Stimulated activated CD4-positive, alpha-beta T cell treated with anti-CD3 and anti-CD28 coated beads, Interleukin-4, amount 100 ng/mL, for 48 hours (primary cell): ENCODE data around the gene MAD2L2.
A peak's percentile ranks its signal among the peaks of the same experiment; 100 is the strongest.

Experiments used
- DNase-seq, 2 donors: peaks; one replicate each; pipeline ENCODE4 v3.0.0-alpha.2; 2020; ENCODE audit warnings: low read depth in 2 of 2

The MAD2L2 gene

DNA sequence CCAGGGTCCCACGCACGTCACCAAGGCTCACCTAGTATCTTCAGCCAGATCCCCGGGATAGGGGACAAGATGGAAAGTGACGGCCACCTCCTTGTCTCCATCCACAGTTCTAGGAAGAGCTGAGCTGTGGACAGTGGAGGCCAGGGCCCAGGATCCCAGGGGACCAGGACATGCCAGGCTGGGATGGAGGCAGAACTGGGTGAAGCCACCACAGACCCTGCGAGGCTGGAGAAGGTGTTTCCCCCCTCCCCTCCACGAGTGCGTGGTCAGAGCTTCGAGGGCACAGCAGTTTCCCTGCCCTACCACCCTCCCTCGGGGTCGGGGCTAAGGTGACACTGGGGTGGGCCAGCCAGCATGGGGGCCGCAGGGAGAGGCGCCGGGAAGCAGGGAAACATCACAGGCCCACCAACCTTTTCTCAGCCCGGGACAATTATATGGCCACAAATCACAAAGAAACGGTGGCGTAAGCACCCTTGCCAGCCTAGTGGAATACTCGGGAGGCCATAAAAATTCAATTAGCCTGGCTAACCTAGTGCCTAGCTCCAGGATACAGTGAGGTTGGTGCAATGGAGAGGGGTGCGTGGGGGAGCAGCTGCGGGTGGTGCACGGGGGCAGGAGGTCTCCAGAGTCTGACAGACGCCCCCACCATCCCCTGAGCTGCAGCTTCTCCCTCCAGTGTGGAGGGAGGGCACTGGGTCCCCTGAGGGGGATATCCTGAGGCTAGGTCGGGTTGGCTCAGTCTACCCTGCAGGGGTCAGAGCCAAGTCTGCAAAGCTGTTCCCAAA lies 23.9 kb upstream of the MAD2L2 start:
- DNase-seq = no peak

GRCh38 chr1:11704194-11704529 lies 23.2 kb upstream of the MAD2L2 start:
- no peak for DNase-seq

- no peak for DNase-seq
These were observed 22.6 kb upstream of the MAD2L2 start for GRCh38 chr1:11703357-11704193.

DNA sequence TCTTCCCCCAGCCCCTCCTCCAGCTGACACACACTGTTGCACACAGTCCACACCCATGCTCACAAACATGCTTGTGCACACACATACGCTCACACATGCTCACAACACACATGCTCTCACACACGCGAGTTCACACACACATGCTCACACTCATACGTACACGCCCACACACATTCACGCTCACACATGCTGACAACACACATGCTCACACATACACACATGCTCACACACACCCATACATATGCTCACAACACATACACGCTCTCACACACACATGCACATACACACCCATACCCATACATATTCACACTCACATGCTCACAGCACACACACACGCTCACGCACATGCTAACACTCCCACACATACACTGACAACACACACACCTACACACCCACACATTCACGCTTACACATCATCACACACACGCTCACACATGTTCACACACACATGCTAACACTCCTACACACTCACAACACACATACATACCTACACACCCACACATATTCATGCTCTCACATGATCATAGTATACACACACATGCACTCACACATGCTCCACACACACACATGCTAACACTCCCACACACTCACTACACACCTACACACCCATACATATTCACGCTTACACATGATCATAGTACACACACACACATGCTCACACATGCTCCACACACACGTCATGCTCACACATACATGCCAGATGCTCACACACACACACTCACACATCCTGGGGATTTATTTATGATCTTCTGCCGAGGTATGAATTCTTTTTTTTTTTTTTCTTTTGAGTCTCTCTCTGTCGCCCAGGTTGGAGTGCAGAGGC lies 21.2 kb upstream of the MAD2L2 start:
- DNase-seq = no peak

- DNase-seq = no peak
These were observed 20.6 kb upstream of the MAD2L2 start for GRCh38 chr1:11701551-11701961.

- DNase-seq = no peak
These were observed 19.9 kb upstream of the MAD2L2 start for GRCh38 chr1:11700601-11701467.

DNA sequence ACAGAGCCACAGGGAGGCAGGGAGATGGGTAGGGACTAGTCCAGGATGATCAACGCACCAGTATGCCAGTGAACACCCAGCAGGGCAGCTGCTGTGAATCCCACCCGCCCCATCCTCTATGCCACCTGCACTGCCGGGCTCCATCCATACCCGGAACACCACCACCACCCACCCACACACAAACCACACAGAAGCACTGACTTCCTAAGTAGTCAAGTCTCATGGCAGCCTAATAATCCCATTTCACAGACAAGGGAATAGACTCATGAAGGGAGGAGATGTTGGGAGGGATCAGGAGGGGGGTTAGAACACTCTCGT lies 16.9 kb upstream of the MAD2L2 start:
- no peak for DNase-seq

- no peak for DNase-seq
These were observed 16.4 kb upstream of the MAD2L2 start for GRCh38 chr1:11697188-11697892.

- no peak for DNase-seq
These were observed 14.9 kb upstream of the MAD2L2 start for GRCh38 chr1:11695861-11696260.

GRCh38 chr1:11693917-11694316 lies 13.0 kb upstream of the MAD2L2 start:
- no peak for DNase-seq

- DNase-seq = peak; percentile 22 to 26
These were observed 12.2 kb upstream of the MAD2L2 start for GRCh38 chr1:11693024-11693590.

DNA sequence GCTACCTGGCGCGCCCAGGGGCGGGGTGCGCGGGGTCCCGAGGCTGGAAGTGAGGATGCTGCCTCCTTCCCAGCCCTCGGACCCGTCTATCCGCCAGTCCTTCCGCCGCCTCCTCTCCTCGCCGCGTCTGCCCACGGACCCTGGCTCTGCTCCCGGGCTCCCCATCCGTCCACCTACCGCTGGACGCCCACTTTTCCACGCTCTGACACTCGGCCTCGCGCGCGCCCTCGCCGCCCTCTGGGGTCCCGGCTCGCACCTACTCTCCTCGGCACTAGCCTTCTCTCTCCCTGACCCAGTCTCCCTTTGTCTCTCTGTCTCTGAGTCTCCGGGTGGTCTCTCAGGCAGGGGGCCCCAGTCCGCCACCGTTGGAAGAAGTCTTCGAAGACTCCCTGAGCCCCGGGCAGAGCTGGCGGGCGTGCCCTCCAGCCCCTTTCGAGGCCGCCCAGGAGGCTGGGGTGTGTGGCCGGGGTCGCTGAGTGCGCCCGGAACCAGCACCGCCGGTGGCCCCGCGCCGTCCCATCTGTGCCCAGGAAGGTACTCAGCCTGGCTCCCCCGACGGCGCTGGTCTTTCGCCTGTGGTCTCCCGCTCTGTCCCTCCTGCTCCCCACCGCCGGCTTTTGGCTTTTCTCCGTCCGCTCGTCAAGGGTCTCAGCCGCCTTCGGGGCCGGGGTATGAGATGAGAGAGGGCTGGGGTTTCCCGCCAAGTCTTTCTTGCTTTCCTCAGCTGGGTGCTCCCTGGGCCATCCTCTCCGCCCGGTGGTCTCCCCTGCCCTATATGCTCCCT lies 11.2 kb upstream of the MAD2L2 start:
- no peak for DNase-seq

DNA sequence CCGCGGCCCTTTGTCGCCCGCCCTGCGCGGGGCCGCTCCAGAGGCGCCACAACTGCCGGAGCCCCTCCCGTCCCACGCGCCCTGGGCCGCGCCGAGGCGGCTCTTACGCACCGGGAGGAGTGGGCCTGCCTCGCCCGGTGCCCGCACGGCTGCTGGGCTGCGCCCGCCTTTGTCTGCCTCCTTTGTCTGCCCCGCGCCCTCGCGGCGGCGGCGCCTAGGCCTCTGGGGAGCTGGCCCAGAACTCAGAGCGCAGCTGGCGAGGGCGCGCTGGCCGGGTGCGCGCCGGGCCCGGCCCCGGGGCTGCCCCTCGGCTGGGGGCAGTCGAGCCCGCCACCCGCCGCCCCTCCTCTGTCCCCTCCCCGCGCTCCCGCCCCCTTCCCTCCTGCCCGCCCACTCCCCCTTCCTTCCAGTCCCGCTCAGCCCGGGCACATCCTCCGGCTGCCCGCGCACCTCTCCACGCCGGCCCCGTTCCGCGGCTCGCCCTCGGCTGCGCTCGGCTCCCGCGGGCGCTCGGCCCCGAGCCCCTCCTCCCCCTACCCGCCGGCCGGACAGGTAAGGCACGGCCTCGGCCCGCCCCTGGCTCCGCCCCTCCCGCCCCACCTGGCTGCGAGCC lies 10.5 kb upstream of the MAD2L2 start, which contains the start of gene DRAXIN:
TSS of gene DRAXIN (plus strand) at position 409 of the 613 bp plus-strand sequence. CDS start 14,549 bp downstream, outside the sequence.
- DNase-seq = no peak

GRCh38 chr1:11690397-11691301 lies 9.7 kb upstream of the MAD2L2 start:
- no peak for DNase-seq

DNA sequence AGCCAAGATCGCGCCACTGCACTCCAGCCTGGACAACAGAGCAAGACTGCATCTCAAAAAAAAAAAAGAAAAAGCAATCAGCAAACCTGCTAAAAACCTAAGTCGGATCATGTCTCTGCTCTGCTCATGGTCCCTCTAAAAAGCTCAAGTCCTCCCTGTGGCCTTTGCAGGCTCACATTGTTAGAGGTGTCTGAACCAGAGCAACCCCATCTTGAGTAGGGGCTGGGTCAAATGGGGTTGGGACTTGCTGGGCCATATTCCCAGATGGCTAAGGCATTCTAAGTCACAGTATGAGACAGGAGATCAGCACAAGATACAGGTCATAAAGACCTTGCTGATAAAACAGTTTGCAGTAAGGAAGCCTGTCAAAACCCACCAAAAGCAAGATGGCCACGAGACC lies 7.6 kb upstream of the MAD2L2 start:
- no peak for DNase-seq

DNA sequence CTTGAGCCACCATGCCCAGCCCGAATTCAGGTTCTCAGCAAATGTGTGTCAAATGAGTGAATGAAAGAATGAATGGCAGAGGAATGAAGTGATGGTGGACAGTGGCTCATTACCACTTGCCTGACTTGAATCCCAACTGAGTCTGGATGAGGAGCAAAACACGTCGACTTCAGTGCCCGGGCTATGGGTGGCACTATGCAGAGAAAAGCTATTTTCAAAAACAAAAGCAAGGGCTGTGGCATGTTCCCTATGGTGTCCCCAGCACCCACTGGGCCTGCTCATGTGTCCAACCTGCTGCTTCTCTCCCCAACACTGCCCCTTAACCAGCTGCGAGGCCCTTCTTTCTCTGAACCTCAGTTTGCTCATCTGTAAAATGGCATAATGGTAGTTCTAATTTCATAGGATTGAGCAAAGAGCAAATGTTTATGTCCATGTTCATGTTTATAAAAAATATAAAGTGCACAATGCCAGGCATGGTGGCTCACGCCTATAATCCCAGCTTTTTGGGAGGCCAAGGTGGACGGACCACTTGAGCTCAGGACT lies 4.3 kb upstream of the MAD2L2 start:
- no peak for DNase-seq

GRCh38 chr1:11684070-11684469 lies 3.1 kb upstream of the MAD2L2 start:
- DNase-seq = no peak

DNA sequence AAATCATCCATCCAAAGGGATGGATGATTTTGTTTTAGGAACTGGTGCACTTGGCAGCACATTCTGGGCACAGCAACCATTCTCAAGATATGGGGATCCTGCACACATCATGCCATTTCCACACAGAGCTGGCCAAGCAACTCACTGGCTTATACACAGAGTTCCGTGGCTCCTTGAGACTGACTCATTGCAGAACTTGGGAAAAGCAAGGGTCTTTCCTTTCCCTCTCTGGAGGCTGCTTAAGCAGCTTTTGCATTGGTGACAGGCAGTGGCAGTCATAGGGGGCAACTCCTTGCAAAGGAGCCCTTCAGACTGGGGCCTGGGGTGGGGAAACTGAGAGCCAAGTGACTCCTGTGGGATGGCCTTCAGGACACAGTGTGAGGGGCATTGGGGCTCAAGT lies 1.9 kb upstream of the MAD2L2 start:
- DNase-seq = no peak
